Testis (tissue), 2 donors: Measurements from ENCODE around the gene UBE2E3.

Experiments
- CTCF ChIP-seq, 3 experiments: fragments of 450-650 bp in 2 of 3; fragments of 200-600 bp in 1 of 3; sonication (generic) in 1 of 3; IDR thresholded peaks; one replicate each; pipeline ENCODE4 v1.5.1; 2016 to 2019; ENCODE audit warnings: antibody characterized with exemption in 3 of 3, mild to moderate bottlenecking in 2 of 3, moderate library complexity in 1 of 3
- POLR2A ChIP-seq: fragments of 450-650 bp; IDR thresholded peaks from one replicate; pipeline ENCODE4 v1.6.1; 2017; ENCODE audit warnings: antibody characterized with exemption, mild to moderate bottlenecking, moderate library complexity

GRCh38 chr2:181085734-181086133, 105.3 kb downstream of the UBE2E3 start:
- TF ChIP-seq CTCF (IDR thresholded peaks at IDR 0.05) (no peak), POLR2A (no peak)
